Smooth muscle cell (in vitro differentiated cells): ENCODE measurements around the gene BTRC. TPM values are rescaled to one million over a fixed set of nuclear protein-coding genes. Genes with fewer than 3 reads are reported as not detected.

ENCODE experiments used
- DNase-seq: peaks from one replicate; lab custom pipeline; 2025; ENCODE audit not compliant: unreplicated experiment; lab: John Stamatoyannopoulos, UW
- H2AFZ ChIP-seq: fragments of 200-600 bp; sonication (generic); 2 replicates; pipeline ENCODE4 v1.6.0; 2016; ENCODE audit warnings: antibody characterized with exemption, low read depth, mild to moderate bottlenecking
- H3F3A ChIP-seq: fragments of 200-600 bp; sonication (generic); 2 replicates; pipeline ENCODE4 v1.6.0; 2017; ENCODE audit warnings: antibody characterized with exemption, low read depth
- H3K27ac ChIP-seq: fragments of 200-600 bp; sonication (generic); 2 replicates; pipeline ENCODE4 v1.5.1; 2016; ENCODE audit warnings: low read depth, mild to moderate bottlenecking
- H3K27me3 ChIP-seq: fragments of 200-600 bp; sonication (generic); 2 replicates; pipeline ENCODE4 v1.6.1; 2016; ENCODE audit warnings: low read depth, mild to moderate bottlenecking
- H3K36me3 ChIP-seq: fragments of 200-600 bp; sonication (generic); 2 replicates; pipeline ENCODE4 v1.5.1; 2016; ENCODE audit warnings: low read depth
- H3K4me1 ChIP-seq: fragments of 200-600 bp; sonication (generic); 2 replicates; pipeline ENCODE4 v1.5.1; 2016; ENCODE audit warnings: low read depth
- H3K4me2 ChIP-seq: fragments of 200-600 bp; sonication (generic); 2 replicates; pipeline ENCODE4 v1.6.0; 2016; ENCODE audit warnings: mild to moderate bottlenecking
- H3K4me3 ChIP-seq: fragments of 200-600 bp; sonication (generic); 2 replicates; pipeline ENCODE4 v1.5.1; 2016; ENCODE audit warnings: mild to moderate bottlenecking
- H3K79me2 ChIP-seq: fragments of 200-600 bp; sonication (generic); 2 replicates; pipeline ENCODE4 v1.6.0; 2016; ENCODE audit warnings: low read depth, mild to moderate bottlenecking
- H3K9ac ChIP-seq: fragments of 200-600 bp; sonication (generic); 2 replicates; pipeline ENCODE4 v1.6.0; 2016; ENCODE audit warnings: low read depth
- H3K9me3 ChIP-seq: fragments of 200-600 bp; sonication (generic); replicated peaks from 2 replicates; pipeline ENCODE4 v1.5.1; 2016; ENCODE audit warnings: low read depth
- H4K20me1 ChIP-seq: fragments of 200-600 bp; sonication (generic); 2 replicates; pipeline ENCODE4 v1.6.0; 2016; ENCODE audit warnings: low read depth
- WGBS: methylation state at CpG from one replicate; pipeline ENCODE4 v1.1.7; 2016; ENCODE audit warnings: low lambda C conversion rate; 5-methylcytosine and 5-hydroxymethylcytosine counted together
- polyA plus RNA-seq: library from polyadenylated mRNA; unstranded; fragments of >200 nt; fragmentation: Nextera tagmentation; extraction: Ambion mirVana; gene quantifications from 2 replicates; pipeline ENCODE4 v1.2.1, GENCODE V29; 2016
- total RNA-seq: library from RNA; depleted of rRNA; stranded (reverse); fragments of >200 nt; gene quantifications from 2 replicates; pipeline ENCODE4 v1.2.3, GENCODE V29; 2014
- TF ChIP-seq, protein P1 (sequence below): fragments of 200-600 bp; sonication (generic); IDR thresholded peaks from 2 replicates; pipeline ENCODE4 v1.5.1; 2017; ENCODE audit warnings: borderline replicate concordance, mild to moderate bottlenecking, antibody characterized with exemption; ENCODE audit not compliant: insufficient read depth, poor library complexity, severe bottlenecking

The BTRC gene
- total and polyA plus RNA-seq, 2 experiments from 2014 or later = 9.6 to 16.8 TPM

DNA sequence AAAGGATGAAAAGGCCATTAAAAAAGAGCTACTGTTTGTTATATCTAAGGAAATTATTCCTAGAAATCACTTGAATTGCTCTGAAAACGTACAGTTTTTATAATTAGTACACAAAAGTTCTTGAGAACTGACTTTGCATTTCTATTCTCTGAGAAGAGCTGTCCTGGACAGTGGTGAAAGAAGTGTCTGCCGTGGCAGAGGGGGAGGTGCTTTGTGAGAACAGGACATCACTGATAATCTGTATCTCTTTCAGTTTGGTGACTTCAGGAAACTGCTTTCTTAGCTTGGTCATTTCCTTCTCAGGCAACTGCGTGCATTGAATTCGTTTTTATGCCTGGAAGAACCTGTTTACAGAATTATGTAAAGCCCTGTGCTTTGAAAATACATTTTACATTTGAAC lies 182.0 kb downstream of the BTRC start:
- Histone ChIP-seq H3K4me2 (no peak overlapping the region), H2AFZ (no peak overlapping the region), H3F3A (no peaks in the 10 kb centered on the region), H3K36me3 (peaks cover 11% of the 10 kb centered on the region), H3K4me1 (no peaks in the 10 kb centered on the region), H3K9ac (no peak overlapping the region), H3K79me2 (no peaks in the 10 kb centered on the region), H3K27me3 (no peaks in the 10 kb centered on the region), H3K4me3 (no peak overlapping the region), H4K20me1 (no peaks in the 10 kb centered on the region), H3K27ac (no peak overlapping the region), H3K9me3 (no peaks in the 10 kb centered on the region)
- no peak for DNase-seq
- TF ChIP-seq, protein P1, sequence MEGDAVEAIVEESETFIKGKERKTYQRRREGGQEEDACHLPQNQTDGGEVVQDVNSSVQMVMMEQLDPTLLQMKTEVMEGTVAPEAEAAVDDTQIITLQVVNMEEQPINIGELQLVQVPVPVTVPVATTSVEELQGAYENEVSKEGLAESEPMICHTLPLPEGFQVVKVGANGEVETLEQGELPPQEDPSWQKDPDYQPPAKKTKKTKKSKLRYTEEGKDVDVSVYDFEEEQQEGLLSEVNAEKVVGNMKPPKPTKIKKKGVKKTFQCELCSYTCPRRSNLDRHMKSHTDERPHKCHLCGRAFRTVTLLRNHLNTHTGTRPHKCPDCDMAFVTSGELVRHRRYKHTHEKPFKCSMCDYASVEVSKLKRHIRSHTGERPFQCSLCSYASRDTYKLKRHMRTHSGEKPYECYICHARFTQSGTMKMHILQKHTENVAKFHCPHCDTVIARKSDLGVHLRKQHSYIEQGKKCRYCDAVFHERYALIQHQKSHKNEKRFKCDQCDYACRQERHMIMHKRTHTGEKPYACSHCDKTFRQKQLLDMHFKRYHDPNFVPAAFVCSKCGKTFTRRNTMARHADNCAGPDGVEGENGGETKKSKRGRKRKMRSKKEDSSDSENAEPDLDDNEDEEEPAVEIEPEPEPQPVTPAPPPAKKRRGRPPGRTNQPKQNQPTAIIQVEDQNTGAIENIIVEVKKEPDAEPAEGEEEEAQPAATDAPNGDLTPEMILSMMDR = no peak
- 44% methylated on average over 4 of the region's 4 CpGs for WGBS

DNA sequence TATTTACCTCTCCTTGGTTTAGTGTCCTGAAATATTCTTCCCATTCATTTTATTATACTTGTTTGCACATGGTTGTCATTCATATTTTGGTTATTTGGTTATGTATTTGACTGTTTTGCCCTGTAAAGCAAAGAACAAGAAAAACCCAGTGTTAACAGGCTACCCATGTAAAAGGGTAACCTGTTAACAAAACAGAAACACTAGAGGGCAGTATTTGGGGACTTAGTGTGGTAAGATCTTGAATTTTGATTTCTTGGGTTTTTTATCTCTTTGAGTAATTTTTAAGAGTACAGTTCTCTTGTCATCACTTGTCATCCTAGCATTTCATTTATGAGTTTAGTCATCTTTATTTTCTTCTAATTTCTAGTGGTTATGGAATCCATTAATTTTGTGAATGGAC lies 182.8 kb downstream of the BTRC start:
- Histone ChIP-seq H3K4me1 (no peaks in the 10 kb centered on the region), H3K4me2 (no peak overlapping the region), H3K9ac (no peak overlapping the region), H3K27me3 (no peaks in the 10 kb centered on the region), H4K20me1 (no peaks in the 10 kb centered on the region), H3K79me2 (no peaks in the 10 kb centered on the region), H2AFZ (no peak overlapping the region), H3K9me3 (no peaks in the 10 kb centered on the region), H3K27ac (no peak overlapping the region), H3K4me3 (no peak overlapping the region), H3K36me3 (peaks cover 11% of the 10 kb centered on the region), H3F3A (no peaks in the 10 kb centered on the region)
- TF ChIP-seq, protein P1 = peak; percentile 47
- no peak for DNase-seq

DNA sequence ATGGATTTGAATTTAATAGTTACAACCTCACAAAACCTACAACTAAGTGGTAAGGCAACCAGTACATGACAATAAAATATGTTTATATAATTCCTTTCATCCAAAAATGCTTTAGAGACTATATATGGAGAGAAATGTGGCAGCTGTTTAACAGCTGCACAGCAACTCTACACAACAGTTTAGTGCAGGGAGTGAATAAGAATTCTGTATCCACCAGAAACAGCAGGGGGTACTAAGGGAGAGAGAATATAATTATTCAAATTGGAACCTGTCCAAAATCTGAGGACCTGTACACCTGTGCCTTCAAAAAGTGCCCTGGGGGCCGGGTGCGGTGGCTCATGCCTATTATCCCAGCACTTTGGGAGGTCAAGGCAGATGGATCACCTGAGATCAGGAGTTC lies 184.5 kb downstream of the BTRC start:
- Histone ChIP-seq H3K9me3 (no peaks in the 10 kb centered on the region), H3K79me2 (no peaks in the 10 kb centered on the region), H3K4me3 (no peak overlapping the region), H3K27me3 (no peaks in the 10 kb centered on the region), H3F3A (no peaks in the 10 kb centered on the region), H3K4me2 (no peak overlapping the region), H4K20me1 (no peaks in the 10 kb centered on the region), H3K36me3 (peaks cover 6% of the 10 kb centered on the region), H3K4me1 (no peaks in the 10 kb centered on the region), H3K27ac (no peak overlapping the region), H2AFZ (no peak overlapping the region), H3K9ac (no peak overlapping the region)
- DNase-seq = no peak
- TF ChIP-seq, protein P1 = no peak
- WGBS = 94% methylated on average over 2 of the region's 2 CpGs

DNA sequence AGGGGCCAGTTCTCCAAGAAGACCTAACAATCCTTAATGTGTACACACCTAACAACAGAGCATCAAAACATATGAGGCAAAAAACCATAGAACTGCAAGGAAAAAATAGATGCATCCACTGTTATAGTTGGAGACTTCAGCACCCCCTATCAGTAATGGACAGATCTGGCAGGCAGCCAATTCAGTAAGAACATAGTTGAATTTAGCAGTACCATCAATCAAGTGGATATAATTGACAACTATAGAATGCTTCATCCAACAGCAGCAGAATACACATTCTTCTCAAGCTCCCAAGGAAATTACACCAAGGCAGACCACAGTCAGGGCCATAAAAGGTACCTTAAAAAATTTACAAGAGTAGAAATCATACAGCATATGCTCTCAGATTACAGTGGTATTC lies 191.9 kb downstream of the BTRC start:
- no peak overlapping the region for H3K4me3 ChIP-seq
- H3K4me1 ChIP-seq = no peaks in the 10 kb centered on the region
- no peaks in the 10 kb centered on the region for H4K20me1 ChIP-seq
- no peak overlapping the region for H3K27ac ChIP-seq
- H3K9ac ChIP-seq = no peak overlapping the region
- H3K27me3 ChIP-seq = no peaks in the 10 kb centered on the region
- no peak overlapping the region for H2AFZ ChIP-seq
- no peaks in the 10 kb centered on the region for H3K9me3 ChIP-seq
- H3K4me2 ChIP-seq = no peak overlapping the region
- no peaks in the 10 kb centered on the region for H3K79me2 ChIP-seq
- TF ChIP-seq, protein P1 = no peak
- no peaks in the 10 kb centered on the region for H3F3A ChIP-seq
- no peak for DNase-seq
- H3K36me3 ChIP-seq = no peaks in the 10 kb centered on the region
